ENCODE data around the gene ELF2.

- TF ChIP-seq CTCF (IDR thresholded peaks at IDR 0.05; ENCODE audit: borderline replicate concordance, extremely low read depth, low read length, poor library complexity, severe bottlenecking): no peak
- no peak for TF ChIP-seq EZH2 (IDR thresholded peaks at IDR 0.05; ENCODE audit: borderline replicate concordance, low read depth, low read length, severe bottlenecking)
Measured at GRCh38 chr4:139189972-139190371, 13.0 kb upstream of the ELF2 start.

Data from DND-41 (cell line).